ENCODE measurements around the gene C1orf87. TPM values are rescaled to one million over a fixed set of nuclear protein-coding genes. Genes with fewer than 3 reads are reported as not detected.
A peak's percentile ranks its signal among the peaks of the same experiment; 100 is the strongest.

Gene C1orf87
- total RNA-seq, 2 donors from 2014 or later, result 1.5 to 3.5 TPM

DNA sequence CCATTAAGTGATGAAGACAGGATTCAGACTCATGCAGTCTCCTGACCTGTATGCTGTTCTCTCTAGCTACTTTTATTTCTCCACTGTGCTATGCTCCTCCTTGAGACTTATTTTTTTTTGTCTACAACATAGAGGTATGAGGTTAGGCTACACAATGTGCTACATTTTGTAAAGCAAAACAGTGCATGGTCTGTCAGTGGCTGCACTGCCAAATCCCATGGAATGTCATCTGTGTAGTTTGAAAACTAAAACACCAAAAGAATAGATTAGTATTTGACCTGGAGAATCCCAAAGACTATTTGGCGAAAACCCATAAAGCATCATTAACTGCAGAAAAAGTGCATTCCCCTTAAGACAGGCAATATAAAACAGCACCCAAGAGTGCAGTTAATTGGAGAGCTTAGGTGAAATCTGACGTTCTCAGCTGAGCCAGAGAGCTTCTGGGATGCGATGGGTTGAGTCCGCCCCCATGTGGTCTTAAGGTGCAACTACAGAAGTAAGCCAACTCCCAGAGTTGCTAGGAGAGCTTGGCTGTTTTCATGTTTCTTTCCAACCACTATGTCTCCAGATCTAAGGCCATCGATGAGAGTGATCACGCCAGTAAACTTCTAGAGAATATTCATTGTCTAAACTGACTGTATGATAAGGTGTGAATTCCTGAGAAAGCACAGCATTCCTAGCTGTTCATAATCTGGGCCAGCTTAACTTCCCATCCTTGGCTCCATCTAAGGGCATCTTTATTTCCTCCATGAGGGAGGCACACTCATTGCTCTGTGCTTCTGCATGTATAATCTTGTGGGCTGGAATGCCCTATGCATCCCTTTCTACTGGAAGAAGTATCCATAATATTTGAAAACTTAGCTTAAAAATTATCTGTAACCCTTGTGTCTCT, 126.3 kb downstream of the C1orf87 start:
- H3K4me1 ChIP-seq (ENCODE audit: control insufficient read depth in 1 of 2, low read depth in 2 of 2), result no peaks in the 10 kb centered on the region
- H3K27ac ChIP-seq, result no peak overlapping the region
- no peak overlapping the region for H3K4me3 ChIP-seq
- ATAC-seq (ENCODE audit: insufficient number of reproducible peaks, low FRiP score, low read depth), result peak; percentile 79
- DNase-seq (ENCODE audit: low spot score), result no peak
- TF ChIP-seq, protein P1, sequence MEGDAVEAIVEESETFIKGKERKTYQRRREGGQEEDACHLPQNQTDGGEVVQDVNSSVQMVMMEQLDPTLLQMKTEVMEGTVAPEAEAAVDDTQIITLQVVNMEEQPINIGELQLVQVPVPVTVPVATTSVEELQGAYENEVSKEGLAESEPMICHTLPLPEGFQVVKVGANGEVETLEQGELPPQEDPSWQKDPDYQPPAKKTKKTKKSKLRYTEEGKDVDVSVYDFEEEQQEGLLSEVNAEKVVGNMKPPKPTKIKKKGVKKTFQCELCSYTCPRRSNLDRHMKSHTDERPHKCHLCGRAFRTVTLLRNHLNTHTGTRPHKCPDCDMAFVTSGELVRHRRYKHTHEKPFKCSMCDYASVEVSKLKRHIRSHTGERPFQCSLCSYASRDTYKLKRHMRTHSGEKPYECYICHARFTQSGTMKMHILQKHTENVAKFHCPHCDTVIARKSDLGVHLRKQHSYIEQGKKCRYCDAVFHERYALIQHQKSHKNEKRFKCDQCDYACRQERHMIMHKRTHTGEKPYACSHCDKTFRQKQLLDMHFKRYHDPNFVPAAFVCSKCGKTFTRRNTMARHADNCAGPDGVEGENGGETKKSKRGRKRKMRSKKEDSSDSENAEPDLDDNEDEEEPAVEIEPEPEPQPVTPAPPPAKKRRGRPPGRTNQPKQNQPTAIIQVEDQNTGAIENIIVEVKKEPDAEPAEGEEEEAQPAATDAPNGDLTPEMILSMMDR (IDR thresholded peaks at IDR 0.05), result peak; percentile 88
- no peaks in the 10 kb centered on the region for H3K9me3 ChIP-seq
- no peaks in the 10 kb centered on the region for H3K36me3 ChIP-seq
- no peaks in the 10 kb centered on the region for H3K27me3 ChIP-seq (replicated peaks; ENCODE audit: insufficient read depth)

- no peak for ATAC-seq (ENCODE audit: insufficient number of reproducible peaks, low FRiP score, low read depth)
- TF ChIP-seq, protein P1 (IDR thresholded peaks at IDR 0.05), result no peak
Observed at GRCh38 chr1:59945790-59946189, 127.8 kb downstream of the C1orf87 start.

More at GRCh38 chr1:59945790-59946189, 127.8 kb downstream of the C1orf87 start:
- no peaks in the 10 kb centered on the region for H3K4me1 ChIP-seq (ENCODE audit: control insufficient read depth in 1 of 2, low read depth in 2 of 2)
- no peaks in the 10 kb centered on the region for H3K27me3 ChIP-seq (replicated peaks; ENCODE audit: insufficient read depth)
- no peak overlapping the region for H3K4me3 ChIP-seq
- no peaks in the 10 kb centered on the region for H3K9me3 ChIP-seq
- H3K27ac ChIP-seq, result no peak overlapping the region
- no peak for DNase-seq (ENCODE audit: low spot score)
- no peaks in the 10 kb centered on the region for H3K36me3 ChIP-seq

Other genes starting within 250 kb of the C1orf87 start
- not detected for gene CYP2J2, start 147.0 kb downstream of the C1orf87 start, total RNA-seq

All from thoracic aorta (tissue), 2 donors.